NOMO-1 treated with DMSO at 0.1 percent for 48 hours (cell line): ENCODE measurements around the gene MOSPD2.
A peak's percentile ranks its signal among the peaks of the same experiment; 100 is the strongest.

Experiments used
- DNase-seq: peaks from one replicate; lab custom pipeline; 2025; ENCODE audit not compliant: unreplicated experiment; lab: John Stamatoyannopoulos, UW

MOSPD2 gene

DNA sequence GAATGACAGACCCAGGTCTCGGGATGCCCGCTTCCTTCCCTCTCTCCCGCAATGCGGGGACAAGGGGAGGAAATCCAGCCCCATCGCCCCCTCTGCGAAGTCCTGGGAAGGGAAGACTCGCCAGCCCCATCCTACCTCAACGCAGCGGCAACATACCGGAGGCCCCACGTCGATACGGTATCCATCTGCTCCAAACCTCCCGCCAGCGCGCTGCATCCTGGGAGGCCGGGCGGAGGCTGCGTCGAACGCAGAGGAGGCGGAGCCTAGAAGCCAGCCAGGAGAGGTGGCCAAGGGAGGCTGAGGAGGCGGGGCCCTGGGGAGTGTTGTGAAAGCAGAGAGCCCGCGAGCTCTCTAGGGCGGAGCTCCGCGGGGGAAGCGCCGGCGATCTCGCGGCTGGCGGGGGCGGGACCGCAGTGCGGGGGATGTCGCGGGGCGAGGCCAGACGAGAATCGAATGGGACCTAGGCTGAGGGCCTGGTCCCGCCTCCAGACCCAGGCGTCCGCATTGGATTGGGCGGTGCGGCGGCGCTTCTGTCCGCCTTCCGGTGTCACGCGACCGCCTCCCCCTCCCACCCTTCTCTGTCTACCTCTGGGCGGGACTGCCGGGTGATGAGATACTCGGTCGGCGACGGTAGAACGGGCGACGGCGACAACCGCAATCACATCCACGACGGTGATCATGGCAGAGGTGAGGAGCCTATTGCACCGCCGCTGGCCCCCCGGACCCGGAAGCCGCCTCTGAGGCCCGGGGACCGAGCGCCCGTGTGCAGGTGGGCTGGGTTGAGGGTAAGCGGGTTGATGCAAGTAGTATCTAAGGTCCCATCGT, at the start of gene MOSPD2, which contains the start of gene FANCB:
Gene MOSPD2, plus strand, starts transcription at position 571 of the 825 bp plus-strand sequence. Its CDS starts 108 bp downstream, at position 679.
Gene FANCB, minus strand, starts transcription at position 219 of the 825 bp plus-strand sequence. CDS start 7,559 bp downstream, outside the sequence.
- peak; percentile 89 for DNase-seq

DNA sequence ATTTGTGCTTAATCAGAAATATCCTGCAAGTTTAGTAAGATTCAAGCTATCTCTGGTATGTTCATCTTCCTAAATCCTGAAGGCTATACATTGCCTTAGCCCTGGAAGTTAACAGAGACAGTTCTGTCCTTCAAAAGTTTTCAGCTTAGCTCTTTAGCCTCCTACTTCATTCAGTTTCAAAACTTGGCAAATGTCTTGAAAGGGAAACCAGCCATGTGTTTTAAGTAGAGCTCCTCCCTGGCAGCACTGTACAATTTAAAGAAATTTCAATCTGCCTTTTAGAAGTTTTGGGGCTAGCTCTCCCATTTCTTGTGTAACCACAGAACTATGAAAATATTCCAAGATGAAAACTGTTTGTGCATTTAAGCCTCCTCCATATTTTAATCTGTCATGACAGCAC, 47.4 kb upstream of the MOSPD2 start:
- no peak for DNase-seq

DNA sequence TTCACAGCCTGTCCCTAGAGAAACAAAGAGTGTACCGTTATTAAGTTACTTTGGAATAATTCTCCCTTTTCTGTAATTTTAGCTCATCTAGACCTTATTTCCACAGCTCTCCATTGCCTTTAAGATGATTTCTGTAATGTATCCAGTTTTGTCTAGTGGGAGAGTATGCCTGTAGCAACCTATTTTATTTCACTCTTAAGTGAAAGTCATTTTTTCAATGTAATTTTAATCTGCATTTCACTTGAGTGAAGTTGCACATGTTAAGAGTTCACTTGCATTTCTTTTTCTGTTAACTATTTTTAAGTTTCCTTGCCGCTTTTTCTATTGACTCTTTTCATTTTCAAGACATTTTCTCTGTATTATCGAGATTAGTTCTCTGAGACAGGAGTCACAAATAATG, 46.9 kb upstream of the MOSPD2 start:
- no peak for DNase-seq

DNA sequence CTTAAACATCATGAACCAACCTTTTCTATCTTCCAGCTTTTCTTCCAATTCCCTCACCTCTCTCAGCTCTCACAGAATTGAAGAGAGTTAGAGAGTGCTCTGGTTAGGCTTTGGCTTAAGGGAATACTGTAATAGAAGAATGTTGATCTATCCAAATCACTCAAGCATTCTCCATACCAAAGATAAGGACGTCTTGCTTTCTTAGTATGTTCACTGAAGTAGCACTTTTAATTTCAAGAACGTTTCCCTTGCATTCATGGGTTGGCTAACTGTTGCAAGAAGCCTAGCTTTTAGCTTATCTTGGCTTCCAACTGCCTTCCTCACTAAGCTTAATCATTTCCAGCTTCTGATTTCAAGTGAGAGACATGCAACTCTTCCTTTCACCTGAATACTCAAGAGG, 43.6 kb upstream of the MOSPD2 start:
- no peak for DNase-seq

DNA sequence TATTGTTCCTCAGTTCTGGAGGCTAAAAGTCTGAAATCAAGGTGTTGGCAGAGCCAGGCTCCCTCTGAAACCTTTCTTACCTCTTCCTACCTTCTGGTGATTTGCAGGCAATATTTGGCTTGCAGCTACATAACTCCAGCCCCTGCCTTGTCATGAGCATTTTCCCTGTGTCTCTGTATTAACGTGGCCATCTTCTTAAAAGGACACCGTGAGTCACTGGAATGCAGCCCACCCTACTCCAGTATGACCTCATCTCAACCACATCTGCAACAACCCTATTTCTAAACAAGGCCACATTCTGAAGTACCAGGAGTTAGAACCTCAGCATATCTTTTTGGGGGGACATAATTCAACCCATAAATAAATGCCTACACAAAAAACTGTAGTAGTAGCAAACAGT, 41.1 kb upstream of the MOSPD2 start:
- no peak for DNase-seq

DNA sequence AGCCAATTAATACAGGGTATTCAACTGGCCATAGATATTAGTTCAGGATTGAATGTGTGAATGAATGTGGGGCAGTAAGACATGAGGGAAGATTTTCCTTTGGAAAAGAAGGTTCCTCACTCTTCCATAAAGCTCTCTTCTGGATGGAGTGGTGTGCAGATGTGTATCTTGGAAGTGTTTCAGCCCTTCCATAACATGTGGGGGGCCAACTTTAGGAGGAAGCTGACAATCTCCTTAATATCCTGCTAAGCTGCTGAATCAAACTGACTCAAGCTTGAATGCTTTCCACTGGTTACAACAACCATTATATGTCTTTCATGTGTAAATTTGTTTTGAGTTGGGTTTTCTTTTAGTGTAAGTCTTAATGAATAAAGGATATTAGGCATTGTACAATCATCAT, 40.6 kb upstream of the MOSPD2 start:
- DNase-seq = no peak

DNA sequence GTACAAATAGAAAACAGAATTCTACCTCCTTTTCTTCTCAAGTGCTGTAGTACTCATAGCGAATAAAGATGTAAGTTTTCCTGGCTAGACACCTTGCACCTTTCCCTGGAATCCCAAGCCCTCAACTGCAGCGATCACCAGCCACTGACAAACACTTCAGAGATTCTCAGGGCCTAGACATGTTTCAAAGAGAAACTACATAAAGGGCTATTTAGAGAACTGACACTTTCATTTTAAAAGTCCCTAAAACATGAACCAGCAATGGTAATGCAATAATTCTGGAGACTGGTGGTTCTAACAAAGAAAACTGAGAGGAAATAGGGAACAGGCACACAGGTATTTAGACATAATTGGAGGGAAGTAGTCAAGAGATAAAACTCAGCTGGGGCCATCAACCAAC, 36.1 kb upstream of the MOSPD2 start:
- DNase-seq = no peak

DNA sequence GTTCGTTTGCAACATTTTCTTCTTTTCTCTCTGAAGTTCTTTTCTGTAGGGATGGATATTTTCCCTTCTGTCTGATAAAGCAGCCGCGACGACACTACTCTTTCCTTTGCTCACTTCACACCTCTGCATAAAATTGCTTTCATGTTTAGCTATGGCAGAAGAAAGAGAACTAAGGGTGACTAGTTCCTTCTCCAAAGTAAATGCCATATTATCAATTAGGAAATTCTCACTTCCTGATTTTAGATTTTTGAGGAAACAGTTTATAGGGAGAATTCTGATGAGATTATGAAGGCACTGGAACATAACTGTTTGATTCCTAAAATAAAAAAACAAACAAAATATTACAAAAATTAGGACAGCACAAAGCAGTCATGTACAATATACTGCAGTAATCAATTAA, 29.6 kb upstream of the MOSPD2 start:
- DNase-seq = no peak

DNA sequence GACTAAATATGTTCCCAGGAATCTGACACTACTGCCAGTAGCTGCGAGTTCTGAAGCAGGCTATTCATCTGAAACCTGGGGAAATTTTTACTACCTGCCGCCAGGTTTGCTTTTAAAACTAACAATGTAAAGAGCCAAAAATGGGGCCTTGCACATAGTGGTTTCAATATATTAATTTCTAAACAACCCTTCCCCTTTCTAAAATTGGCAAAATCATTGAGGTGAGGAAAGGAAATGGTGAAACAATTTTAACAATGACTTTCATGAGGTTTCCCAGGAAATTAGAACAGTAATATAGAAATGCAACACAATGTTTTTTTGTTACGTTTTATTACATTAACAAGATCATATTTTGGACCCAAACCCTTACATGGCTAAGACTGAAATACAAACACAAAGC, 21.7 kb upstream of the MOSPD2 start:
- DNase-seq = peak; percentile 29

DNA sequence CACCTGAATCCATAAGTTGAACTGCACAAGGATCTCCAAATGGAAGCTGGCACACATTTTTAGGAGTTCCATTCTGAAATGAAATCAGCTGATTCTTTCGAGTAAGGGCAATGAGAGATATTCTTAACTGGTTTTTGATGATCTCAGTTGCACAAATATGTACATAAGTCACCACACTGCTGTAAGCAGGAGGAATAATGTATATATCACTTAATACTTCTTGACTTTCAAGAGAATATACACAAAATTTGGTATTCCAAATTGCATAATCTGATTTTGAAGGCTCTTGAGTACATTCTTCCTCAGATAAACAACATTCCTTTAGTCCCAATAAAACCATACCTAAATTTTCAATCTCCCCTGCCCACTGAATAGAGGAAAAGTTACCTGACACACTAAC, 8.6 kb upstream of the MOSPD2 start:
- no peak for DNase-seq

DNA sequence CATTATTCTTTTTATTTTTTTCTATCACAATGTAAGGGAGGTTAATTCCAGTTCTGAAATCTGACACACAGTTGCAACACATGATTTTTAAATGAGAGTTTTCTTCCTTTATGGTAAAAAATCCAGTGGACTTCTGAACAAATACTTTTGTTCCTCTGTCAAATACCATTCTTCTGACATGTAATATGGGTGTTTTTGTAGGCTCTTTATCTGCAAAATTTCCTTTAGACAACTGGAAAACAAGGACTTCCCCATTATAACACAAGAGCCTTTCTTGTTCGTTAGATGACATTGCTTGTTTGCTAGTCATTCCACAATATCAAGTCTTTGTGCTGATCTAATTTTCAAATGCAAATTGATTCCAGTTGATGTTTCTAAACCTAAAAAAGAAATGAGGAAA, 8.0 kb upstream of the MOSPD2 start:
- no peak for DNase-seq

DNA sequence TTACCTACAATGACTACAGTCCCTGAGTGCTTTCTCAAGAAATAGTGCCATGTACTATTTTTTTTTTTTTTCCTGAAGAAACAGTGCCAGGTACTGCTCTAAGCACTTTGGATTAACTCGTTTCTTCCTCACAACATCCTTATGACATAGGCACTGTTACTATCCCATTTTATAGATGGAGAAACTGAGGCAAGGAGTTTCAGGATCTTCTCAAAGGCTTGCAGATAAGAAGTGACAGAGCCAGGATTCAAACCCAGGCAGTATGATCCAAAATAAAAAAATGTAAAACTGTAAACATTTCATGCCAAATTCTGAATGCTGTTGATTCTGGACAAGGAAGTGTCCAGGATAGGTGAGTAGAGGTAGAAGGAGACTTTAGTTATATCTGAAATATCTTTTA, 1.5 kb upstream of the MOSPD2 start:
- no peak for DNase-seq

DNA sequence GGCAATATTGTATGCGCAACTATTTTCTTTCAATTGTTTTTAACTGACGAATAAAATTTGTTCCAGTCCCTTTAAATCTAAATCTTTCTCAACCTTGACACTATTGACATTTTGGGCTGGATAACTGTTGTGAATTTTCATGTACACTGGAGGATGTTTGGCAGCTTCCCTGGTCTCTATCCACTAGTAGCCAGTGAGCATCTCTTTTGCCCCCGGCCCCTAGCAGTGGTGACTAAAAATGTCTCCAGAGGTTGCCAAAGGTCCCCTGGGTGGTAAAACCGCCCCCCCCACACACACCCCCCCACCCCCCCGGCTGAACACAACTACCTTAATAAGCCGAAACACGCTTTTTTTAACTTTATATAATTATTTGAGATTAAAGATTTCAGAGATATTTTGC, 866 bp upstream of the MOSPD2 start:
- no peak for DNase-seq

DNA sequence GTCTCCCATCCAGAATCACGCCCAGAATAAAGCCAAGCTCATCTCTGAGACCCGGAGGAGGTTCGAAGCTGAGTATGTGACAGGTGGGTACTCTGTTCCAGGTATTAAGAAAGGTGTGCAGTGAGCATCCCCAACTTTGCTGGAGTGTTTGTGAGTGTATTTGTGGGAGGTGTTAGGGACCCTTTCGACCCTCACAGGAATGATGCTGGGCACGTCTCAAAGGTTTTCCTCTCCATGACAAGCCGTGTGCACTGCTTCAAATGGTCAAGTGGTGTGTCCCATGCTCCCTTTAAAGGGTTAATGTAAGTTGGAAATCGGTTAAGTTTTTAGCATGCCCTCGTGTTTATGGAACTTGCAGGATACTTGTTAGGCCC, 442 bp downstream of the MOSPD2 start:
- no peak for DNase-seq

DNA sequence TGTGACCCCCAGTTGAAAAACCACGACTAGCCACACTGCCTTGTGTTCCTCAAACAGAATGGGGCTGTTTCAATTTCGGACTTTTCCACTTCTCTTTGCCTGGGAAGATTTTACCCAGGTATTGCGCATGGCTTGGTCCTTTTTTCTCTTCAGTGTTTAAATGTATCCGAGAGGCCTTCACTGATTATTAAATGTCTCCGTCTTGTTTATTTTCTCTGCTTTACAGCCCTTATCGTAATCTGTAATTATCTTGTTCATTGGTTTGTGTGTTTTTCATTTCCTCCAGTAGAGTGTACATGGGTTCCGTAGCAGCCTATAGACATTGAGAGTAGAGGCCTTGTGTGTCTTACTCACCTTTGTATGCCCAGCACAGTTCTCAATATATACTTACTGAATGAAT, 2.4 kb downstream of the MOSPD2 start:
- peak; percentile 9 for DNase-seq

DNA sequence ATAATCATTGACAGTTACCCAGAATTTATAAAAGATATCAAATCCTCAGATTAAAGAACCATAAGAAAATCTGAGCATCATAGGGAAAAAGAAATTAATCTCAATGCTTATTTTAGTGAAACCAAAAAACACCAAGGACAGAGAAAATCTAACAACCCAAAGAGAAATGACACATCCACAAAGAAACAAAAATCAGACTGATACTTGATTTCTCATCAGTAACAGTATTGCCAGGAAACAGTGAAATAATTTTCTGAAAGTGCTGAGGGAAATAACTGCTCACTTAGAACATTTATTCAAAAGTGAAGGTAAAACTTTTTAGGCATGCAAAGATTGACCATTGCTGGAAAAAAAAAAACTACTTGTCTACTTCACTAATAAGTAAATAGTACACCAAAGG, 10.6 kb downstream of the MOSPD2 start:
- DNase-seq = no peak

DNA sequence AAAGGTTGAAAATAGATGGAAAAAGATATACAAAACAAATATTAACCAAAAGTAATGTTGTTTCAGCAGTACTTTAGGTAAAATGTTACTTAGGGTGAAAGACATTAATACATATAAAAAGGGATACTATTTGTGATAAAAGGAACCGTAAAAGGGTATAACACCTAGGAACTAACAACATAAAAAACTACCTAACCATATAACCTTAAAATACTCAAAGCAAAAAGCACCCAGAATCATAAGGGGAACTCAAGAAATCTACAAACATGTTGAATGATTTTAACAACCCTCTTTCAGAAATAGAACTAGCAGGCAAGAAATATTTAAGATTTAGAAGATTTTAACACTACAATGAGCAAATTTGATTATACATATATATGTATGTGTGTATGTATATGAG, 11.5 kb downstream of the MOSPD2 start:
- DNase-seq = no peak

DNA sequence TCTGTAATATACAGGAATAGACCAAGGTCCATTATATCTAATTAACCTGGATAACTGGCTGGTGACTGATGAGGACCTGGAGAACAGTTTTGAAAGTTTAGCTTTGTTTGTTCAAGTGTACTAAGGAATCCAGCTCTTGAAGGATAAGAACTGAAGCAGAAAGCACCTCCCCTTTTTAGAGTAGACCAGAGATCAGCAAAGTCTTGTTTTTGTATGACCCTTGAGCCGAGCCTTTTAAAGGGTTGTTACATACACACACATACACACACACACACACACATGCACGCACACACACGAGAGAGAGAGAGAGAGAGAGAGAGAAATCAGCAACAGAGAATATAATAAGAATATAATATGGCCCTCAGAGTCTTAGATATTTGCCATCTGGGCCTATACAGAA, 13.0 kb downstream of the MOSPD2 start:
- no peak for DNase-seq

DNA sequence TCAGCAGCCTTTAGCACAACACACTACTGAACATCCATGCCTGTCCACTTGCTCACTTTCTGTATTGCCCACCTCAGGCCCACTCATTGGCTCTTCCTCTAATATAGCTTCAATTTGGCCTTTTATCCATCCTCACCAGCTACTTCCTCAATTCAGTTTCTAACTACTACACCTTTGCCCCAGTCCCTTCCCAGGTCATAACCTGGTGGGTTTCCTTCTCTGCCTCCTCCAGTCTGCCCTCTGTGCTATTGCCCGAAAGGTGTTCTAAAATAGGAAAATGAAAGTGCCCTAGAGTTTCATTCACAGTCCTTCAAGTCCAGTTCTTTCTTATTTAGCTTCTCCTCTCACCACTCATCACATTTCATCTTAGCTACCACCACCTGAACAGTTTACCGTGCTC, 23.1 kb downstream of the MOSPD2 start:
- no peak for DNase-seq

DNA sequence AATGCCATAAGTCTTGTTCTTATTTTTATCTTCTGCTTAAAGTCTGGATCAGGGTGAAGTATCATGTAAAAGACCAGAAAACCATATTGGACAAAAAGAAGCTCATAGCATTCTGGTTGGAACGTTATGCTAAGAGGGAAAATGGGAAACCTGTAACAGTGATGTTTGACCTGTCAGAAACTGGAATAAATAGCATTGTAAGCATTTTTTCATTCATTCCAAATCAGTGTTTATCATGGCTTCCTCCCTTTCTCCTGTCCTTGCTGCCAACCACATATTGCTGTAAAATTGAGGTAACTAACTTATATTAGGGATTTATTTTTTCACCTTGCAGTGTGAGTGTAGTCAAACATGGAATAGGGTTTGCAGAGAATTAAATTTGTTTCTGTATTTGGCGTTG, 23.8 kb downstream of the MOSPD2 start:
- DNase-seq = no peak

DNA sequence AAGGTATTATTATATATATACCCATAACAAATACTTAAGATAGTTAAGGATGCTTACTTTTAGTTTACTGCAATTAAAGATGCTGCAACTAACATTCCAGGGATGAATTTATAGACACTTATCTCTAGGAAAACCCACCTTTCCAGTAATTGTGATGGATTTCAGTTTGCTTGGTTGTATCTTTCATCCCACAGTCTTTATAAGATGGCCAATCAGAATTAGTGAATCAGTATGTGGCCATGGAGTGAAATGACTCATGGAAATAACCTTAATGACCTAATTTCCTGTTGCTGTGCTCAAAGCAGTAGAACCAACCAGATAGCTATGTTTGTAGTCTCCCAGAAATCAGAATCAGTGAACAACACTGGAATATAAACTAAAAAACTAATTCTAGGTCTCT, 26.4 kb downstream of the MOSPD2 start:
- DNase-seq = no peak

DNA sequence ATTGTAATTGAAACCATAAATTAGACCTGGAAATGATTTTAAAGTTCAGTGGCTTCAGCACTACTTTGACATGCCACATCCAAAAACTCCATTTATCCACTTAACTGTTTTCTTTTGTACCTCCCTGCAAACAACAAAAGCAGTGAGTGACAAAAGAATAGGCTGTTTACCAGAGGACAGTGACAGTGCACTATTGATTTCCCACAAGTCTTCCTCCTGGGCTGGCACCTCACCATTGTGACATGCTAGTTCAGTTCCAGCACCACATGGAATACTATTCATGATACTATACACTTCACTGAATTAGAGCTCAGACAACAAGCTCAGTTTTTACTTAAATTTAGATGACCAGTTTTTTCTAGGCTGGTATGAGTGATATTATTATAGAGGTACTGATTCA, 29.3 kb downstream of the MOSPD2 start:
- no peak for DNase-seq

DNA sequence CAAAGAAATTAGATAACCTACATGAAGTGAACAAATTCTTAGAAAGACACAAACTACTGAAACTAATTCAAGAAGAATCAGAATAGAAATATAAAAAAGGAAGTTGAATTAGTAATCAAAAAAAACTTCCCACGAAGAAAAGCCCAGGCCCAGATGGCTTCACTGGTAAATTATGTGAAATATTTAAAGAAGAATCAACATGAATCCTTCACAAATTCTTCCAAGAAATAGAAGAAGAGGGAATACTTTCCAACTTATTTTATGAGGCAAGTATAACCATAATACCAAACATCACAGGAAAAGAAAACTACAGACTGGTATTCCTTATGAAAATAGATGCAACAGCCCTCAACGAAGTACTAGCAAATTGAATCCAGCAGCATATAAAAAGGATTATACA, 30.7 kb downstream of the MOSPD2 start:
- no peak for DNase-seq
